ENCODE measurements around the gene FAM118A. TPM values are rescaled to one million over a fixed set of nuclear protein-coding genes. Genes with fewer than 3 reads are reported as not detected.

Gene FAM118A
- total RNA-seq, 1 experiment from 2014 or later = 37.9 TPM

- no peaks in the 10 kb centered on the region; a peak in 1 of 7 replicates for H3K36me3 Mint-ChIP-seq (ENCODE audit: insufficient read depth in 1 of 3, low read depth in 3 of 3)
- no CpG with 5 or more reads among the region's 6 CpGs for WGBS (ENCODE audit: extremely low coverage, insufficient read length, low lambda C conversion rate)
- H3K27ac Mint-ChIP-seq = no peak overlapping the region; a peak in 1 of 7 replicates
Observed at GRCh38 chr22:45305456-45306075, 4.2 kb upstream of the FAM118A start.

More at GRCh38 chr22:45305456-45306075, 4.2 kb upstream of the FAM118A start:
- H3K4ac ChIP-seq (ENCODE audit: low read depth, low read length) = no peak overlapping the region
- Mint-ChIP-seq H3K9me3 (no peaks in the 10 kb centered on the region), H3K27me3 (ENCODE audit: low read depth) (peaks cover 2% of the 10 kb centered on the region), H3K4me3 (no peak overlapping the region), H3K4me1 (peaks cover 12 to 14% of the 10 kb centered on the region in 2 experiments)
- H2BK5ac ChIP-seq (ENCODE audit: insufficient read length, low read length) = no peak overlapping the region
- H3T11ph ChIP-seq (ENCODE audit: low read length) = no peak overlapping the region
- no peaks in the 10 kb centered on the region for H3K4me1 ChIP-seq (ENCODE audit: insufficient read depth, low read length)
- H3K56ac ChIP-seq (ENCODE audit: insufficient read length, low read depth, low read length) = no peak overlapping the region
- no peaks in the 10 kb centered on the region for H3K27me3 ChIP-seq (ENCODE audit: insufficient read depth, low read length)
- H3K18ac ChIP-seq (ENCODE audit: insufficient read length, low read depth, low read length) = no peak overlapping the region
- H3K79me2 ChIP-seq (ENCODE audit: insufficient read depth, low read length) = no peaks in the 10 kb centered on the region
- no peak overlapping the region for H2AFZ ChIP-seq (ENCODE audit: low read length)
- H4K91ac ChIP-seq (ENCODE audit: insufficient read length, low read depth, low read length) = no peak overlapping the region
- H3K4me2 ChIP-seq (ENCODE audit: insufficient read depth, insufficient read length, low read length) = no peak overlapping the region
- H3K27ac ChIP-seq (ENCODE audit: insufficient read length, low read depth, low read length) = no peak overlapping the region
- no peak overlapping the region for H2BK15ac ChIP-seq (ENCODE audit: low read depth, low read length)
- no peak overlapping the region for H4K5ac ChIP-seq (ENCODE audit: insufficient read length, low read depth, low read length)
- H3K9me3 ChIP-seq (ENCODE audit: control insufficient read depth, low read depth, low read length) = no peaks in the 10 kb centered on the region
- no peak for DNase-seq
- no peak overlapping the region for H3K14ac ChIP-seq (ENCODE audit: insufficient read depth, low read length)
- H3K9ac ChIP-seq (ENCODE audit: extremely low read depth, insufficient read length, low read length) = no peak overlapping the region
- no peak overlapping the region for H4K8ac ChIP-seq (replicated peaks; ENCODE audit: insufficient read length, low read depth, low read length)
- H2BK12ac ChIP-seq (ENCODE audit: insufficient read length, low read depth, low read length) = no peak overlapping the region
- no peak overlapping the region for H2AK5ac ChIP-seq (ENCODE audit: insufficient read length, low read length)
- H3K23me2 ChIP-seq (ENCODE audit: insufficient read length, low read depth, low read length, poor library complexity, severe bottlenecking) = peaks cover 9% of the 10 kb centered on the region
- TF ChIP-seq CTCF (conservative IDR thresholded peaks at IDR 0.05) = no peak
- H3K79me1 ChIP-seq (ENCODE audit: insufficient read depth, low read depth, low read length, poor library complexity, severe bottlenecking) = no peaks in the 10 kb centered on the region
- no peak overlapping the region for H3K23ac ChIP-seq (ENCODE audit: insufficient read length, low read depth, low read length)
- H4K20me1 ChIP-seq (ENCODE audit: control insufficient read depth, insufficient read depth, insufficient read length) = no peaks in the 10 kb centered on the region
- H2BK120ac ChIP-seq (ENCODE audit: low read depth, low read length, poor library complexity, severe bottlenecking) = no peak overlapping the region
- H2BK20ac ChIP-seq (ENCODE audit: low read depth, low read length, poor library complexity, severe bottlenecking) = no peak overlapping the region
